ENCODE results near the gene SNRNP27. TPM values are rescaled to one million over a fixed set of nuclear protein-coding genes. Genes with fewer than 3 reads are reported as not detected.

Gene SNRNP27
- total and polyA plus RNA-seq, 9 of the 15 experiments (the other 6 are each of a cell fraction or from before 2014, with no cell fraction given) = 29.2 to 102 (median 65.7) TPM

DNA sequence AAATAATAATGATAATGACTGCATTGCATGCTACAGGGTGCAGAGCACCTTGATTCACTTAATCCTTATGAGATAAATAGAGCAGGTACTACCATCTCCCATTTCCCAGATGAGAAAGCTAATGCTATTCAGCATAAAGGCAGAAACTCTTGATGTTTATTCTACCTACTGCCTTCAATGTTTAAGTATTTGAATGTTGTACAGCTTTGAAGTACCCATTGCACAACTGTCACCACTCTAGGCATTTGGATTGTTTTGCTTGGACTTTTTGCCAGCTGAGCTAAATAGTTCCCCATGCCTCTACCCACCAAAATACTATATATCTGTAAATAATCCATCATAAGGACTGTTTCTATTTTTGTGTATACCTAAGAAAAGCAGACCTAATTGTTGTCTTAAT, 13.5 kb downstream of the SNRNP27 start (continued):
- no peak for TF ChIP-seq HMG20B (CRISPR knock-in tag; IDR thresholded peaks at IDR 0.05)
- no peak for TF ChIP-seq TEAD4 (IDR thresholded peaks at IDR 0.05; ENCODE audit: low read length)
- no peak for TF ChIP-seq TEAD4 (CRISPR knock-in tag; IDR thresholded peaks at IDR 0.05; ENCODE audit: borderline replicate concordance)
- TF ChIP-seq ZNF512 (tag; IDR thresholded peaks at IDR 0.05) = no peak
- TF ChIP-seq EP300 (IDR thresholded peaks at IDR 0.05; ENCODE audit: low read length) = no peak
- no peak for TF ChIP-seq ZNF644 (tag; IDR thresholded peaks at IDR 0.05; ENCODE audit: low read depth)
- TF ChIP-seq, protein P1, sequence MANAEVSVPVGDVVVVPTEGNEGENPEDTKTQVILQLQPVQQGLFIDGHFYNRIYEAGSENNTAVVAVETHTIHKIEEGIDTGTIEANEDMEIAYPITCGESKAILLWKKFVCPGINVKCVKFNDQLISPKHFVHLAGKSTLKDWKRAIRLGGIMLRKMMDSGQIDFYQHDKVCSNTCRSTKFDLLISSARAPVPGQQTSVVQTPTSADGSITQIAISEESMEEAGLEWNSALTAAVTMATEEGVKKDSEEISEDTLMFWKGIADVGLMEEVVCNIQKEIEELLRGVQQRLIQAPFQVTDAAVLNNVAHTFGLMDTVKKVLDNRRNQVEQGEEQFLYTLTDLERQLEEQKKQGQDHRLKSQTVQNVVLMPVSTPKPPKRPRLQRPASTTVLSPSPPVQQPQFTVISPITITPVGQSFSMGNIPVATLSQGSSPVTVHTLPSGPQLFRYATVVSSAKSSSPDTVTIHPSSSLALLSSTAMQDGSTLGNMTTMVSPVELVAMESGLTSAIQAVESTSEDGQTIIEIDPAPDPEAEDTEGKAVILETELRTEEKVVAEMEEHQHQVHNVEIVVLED (CRISPR knock-in tag; IDR thresholded peaks at IDR 0.05) = no peak
- no peak for TF ChIP-seq L3MBTL2 (IDR thresholded peaks at IDR 0.05)
- TF ChIP-seq ZFP36 (IDR thresholded peaks at IDR 0.05; ENCODE audit: low read depth, low read length, partially characterized antibody) = no peak
- no peak for TF ChIP-seq MTA1 (IDR thresholded peaks at IDR 0.05; ENCODE audit: borderline replicate concordance)
